ENCODE data around the gene DNER. TPM values are rescaled to one million over a fixed set of nuclear protein-coding genes. Genes with fewer than 3 reads are reported as not detected.

DNER gene
- total and polyA plus RNA-seq, 2 of the 4 experiments (the other 2 are of a cell fraction), result under 0.01 to 0.14 TPM

- Histone ChIP-seq H3K36me3 (ENCODE audit: control insufficient read depth, insufficient read depth, low read length) (no peaks in the 10 kb centered on the region), H2AFZ (replicated peaks; ENCODE audit: low read length, poor library complexity) (no peak overlapping the region), H3K27me3 (ENCODE audit: control insufficient read depth, insufficient read depth, low read length) (no peaks in the 10 kb centered on the region), H4K91ac (ENCODE audit: insufficient read depth, low read depth, low read length) (no peak overlapping the region), H3K14ac (replicated peaks; ENCODE audit: low read depth, low read length) (no peak overlapping the region), H2BK20ac (ENCODE audit: low read depth, low read length) (no peak overlapping the region), H4K8ac (ENCODE audit: low read depth in 2 of 2, low read length in 2 of 2) (no peak overlapping the region), H4K20me1 (ENCODE audit: insufficient read depth, low read length) (no peaks in the 10 kb centered on the region), H3K27ac (ENCODE audit: insufficient read depth, low read length) (no peak overlapping the region), H2AK9ac (replicated peaks; ENCODE audit: low read depth, low read length, poor library complexity) (no peak overlapping the region), H3K79me1 (ENCODE audit: low read depth in 1 of 2, low read length in 2 of 2) (no peaks in the 10 kb centered on the region), H3K4ac (ENCODE audit: low read depth, low read length) (no peak overlapping the region), H2BK120ac (ENCODE audit: low read depth, low read length) (no peak overlapping the region), H3K4me1 (ENCODE audit: control insufficient read depth, insufficient read depth, low read length) (no peaks in the 10 kb centered on the region), H3K56ac (ENCODE audit: extremely low read depth, insufficient read depth, low read length) (no peak overlapping the region), H3K4me2 (ENCODE audit: low read depth, low read length) (no peak overlapping the region), H3K23ac (ENCODE audit: low read depth, low read length) (no peak overlapping the region), H3K9ac (ENCODE audit: low read depth, low read length) (no peak overlapping the region), H4K5ac (ENCODE audit: low read depth, low read length) (no peak overlapping the region), H3K18ac (ENCODE audit: low read depth, low read length) (no peak overlapping the region), H2BK5ac (ENCODE audit: low read depth, low read length, poor library complexity, severe bottlenecking) (no peak overlapping the region), H2BK15ac (ENCODE audit: low read depth, low read length) (no peak overlapping the region), H3K9me1 (ENCODE audit: insufficient read depth, low read length) (no peaks in the 10 kb centered on the region), H3K9me3 (ENCODE audit: control insufficient read depth, insufficient read depth, low read length) (no peaks in the 10 kb centered on the region; the same call in 1 of the 2 replicates), H3K4me3 (ENCODE audit: insufficient read depth, low read depth, low read length) (no peak overlapping the region), H2AK5ac (ENCODE audit: low read depth, low read length) (no peak overlapping the region)
- dilution Hi-C loops (cut with HindIII; ENCODE audit: low sequenced_read_pairs, unreplicated experiment) (no loop called here), intact Hi-C loops (cut with micrococcal nuclease) (no loop called here), in situ Hi-C loops (cut with MboI; ENCODE audit: low sequenced_read_pairs) (loop anchor here (5.0 kb wide), 1 partner anchor 150 kb away; no protein-coding TSS in a partner anchor)
- no CpG with 5 or more reads among the region's 2 CpGs for WGBS, 2 experiments (ENCODE audit: extremely low coverage in 2 of 2, insufficient read length in 1 of 2)
- no TSS peak for BruUV-seq (replicated peaks)
- DNase-seq, result no peak
- TF ChIP-seq FOS (IDR thresholded peaks at IDR 0.05; ENCODE audit: low read depth, low read length), result no peak
- no peak for TF ChIP-seq RCOR1 (IDR thresholded peaks at IDR 0.05; ENCODE audit: insufficient replicate concordance, low read length)
- no peak for TF ChIP-seq POLR2A (IDR thresholded peaks at IDR 0.05; ENCODE audit: low read depth, low read length)
- TF ChIP-seq MXI1 (IDR thresholded peaks at IDR 0.05; ENCODE audit: borderline replicate concordance, low read depth, low read length), result no peak
- no peak for TF ChIP-seq RFX5 (IDR thresholded peaks at IDR 0.05; ENCODE audit: low read depth, low read length)
- TF ChIP-seq CHD1 (IDR thresholded peaks at IDR 0.05; ENCODE audit: low read depth, low read length), result no peak
- TF ChIP-seq, protein P1, sequence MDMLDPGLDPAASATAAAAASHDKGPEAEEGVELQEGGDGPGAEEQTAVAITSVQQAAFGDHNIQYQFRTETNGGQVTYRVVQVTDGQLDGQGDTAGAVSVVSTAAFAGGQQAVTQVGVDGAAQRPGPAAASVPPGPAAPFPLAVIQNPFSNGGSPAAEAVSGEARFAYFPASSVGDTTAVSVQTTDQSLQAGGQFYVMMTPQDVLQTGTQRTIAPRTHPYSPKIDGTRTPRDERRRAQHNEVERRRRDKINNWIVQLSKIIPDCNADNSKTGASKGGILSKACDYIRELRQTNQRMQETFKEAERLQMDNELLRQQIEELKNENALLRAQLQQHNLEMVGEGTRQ (IDR thresholded peaks at IDR 0.05; ENCODE audit: low read depth, low read length), result no peak
- TF ChIP-seq MAFK (IDR thresholded peaks at IDR 0.05; ENCODE audit: low read depth, low read length), result no peak
- no peak for TF ChIP-seq SMC3 (IDR thresholded peaks at IDR 0.05; ENCODE audit: low read depth, low read length)
- no peak for TF ChIP-seq MAZ (IDR thresholded peaks at IDR 0.05; ENCODE audit: borderline replicate concordance, low read depth, low read length)
- no peak for TF ChIP-seq RAD21 (IDR thresholded peaks at IDR 0.05; ENCODE audit: low read length)
- TF ChIP-seq NFE2L2 (IDR thresholded peaks at IDR 0.05; ENCODE audit: low read depth, low read length), result no peak
- TF ChIP-seq ELK1 (IDR thresholded peaks at IDR 0.05; ENCODE audit: borderline replicate concordance, low read depth, low read length), result no peak
- TF ChIP-seq, protein P2, sequence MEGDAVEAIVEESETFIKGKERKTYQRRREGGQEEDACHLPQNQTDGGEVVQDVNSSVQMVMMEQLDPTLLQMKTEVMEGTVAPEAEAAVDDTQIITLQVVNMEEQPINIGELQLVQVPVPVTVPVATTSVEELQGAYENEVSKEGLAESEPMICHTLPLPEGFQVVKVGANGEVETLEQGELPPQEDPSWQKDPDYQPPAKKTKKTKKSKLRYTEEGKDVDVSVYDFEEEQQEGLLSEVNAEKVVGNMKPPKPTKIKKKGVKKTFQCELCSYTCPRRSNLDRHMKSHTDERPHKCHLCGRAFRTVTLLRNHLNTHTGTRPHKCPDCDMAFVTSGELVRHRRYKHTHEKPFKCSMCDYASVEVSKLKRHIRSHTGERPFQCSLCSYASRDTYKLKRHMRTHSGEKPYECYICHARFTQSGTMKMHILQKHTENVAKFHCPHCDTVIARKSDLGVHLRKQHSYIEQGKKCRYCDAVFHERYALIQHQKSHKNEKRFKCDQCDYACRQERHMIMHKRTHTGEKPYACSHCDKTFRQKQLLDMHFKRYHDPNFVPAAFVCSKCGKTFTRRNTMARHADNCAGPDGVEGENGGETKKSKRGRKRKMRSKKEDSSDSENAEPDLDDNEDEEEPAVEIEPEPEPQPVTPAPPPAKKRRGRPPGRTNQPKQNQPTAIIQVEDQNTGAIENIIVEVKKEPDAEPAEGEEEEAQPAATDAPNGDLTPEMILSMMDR (conservative IDR thresholded peaks at IDR 0.05; ENCODE audit: low read depth, low read length), result no peak
- no peak for TF ChIP-seq CEBPB (IDR thresholded peaks at IDR 0.05; ENCODE audit: low read depth, low read length)
- no peak for TF ChIP-seq BHLHE40 (IDR thresholded peaks at IDR 0.05; ENCODE audit: low read depth, low read length)
- POLR2A ChIA-PET (ENCODE audit: unreplicated experiment), result no interaction called here
- ATAC-seq (ENCODE audit: low read depth), result no peak
- CTCF ChIA-PET, result no interaction called here
Measured at GRCh38 chr2:229437467-229437866, 276.9 kb downstream of the DNER start.

All from IMR-90 (cell line).